HEK293T (cell line): ENCODE data around the gene DSG4.

Source experiments
- CTCF ChIA-PET: fragments of 350-600 bp; formaldehyde crosslinking; extraction: SDS; loops from one replicate; lab custom pipeline; 2021; ENCODE audit warnings: antibody characterized with exemption, inconsistent platforms; lab: Yijun Ruan, JAX
- POLR2A ChIA-PET: fragments of 350-600 bp; formaldehyde crosslinking; extraction: SDS; loops from one replicate; lab custom pipeline; 2020; ENCODE audit warnings: antibody characterized with exemption, inconsistent platforms; lab: Yijun Ruan, JAX
- DNase-seq: peaks from one replicate; pipeline ENCODE4 v3.0.0; 2012; ENCODE audit warnings: mixed read lengths; ENCODE audit errors: extremely low spot score
- ARNT ChIP-seq: fragments of 450-650 bp; IDR thresholded peaks from 2 replicates; pipeline ENCODE4 v1.6.1; 2017; ENCODE audit warnings: mild to moderate bottlenecking
- BHLHE40 ChIP-seq: fragments of 450-650 bp; IDR thresholded peaks from 2 replicates; pipeline ENCODE4 v1.6.1; 2016; ENCODE audit warnings: mild to moderate bottlenecking, moderate library complexity, borderline replicate concordance
- CTBP1 ChIP-seq: fragments of 450-650 bp; IDR thresholded peaks from 2 replicates; pipeline ENCODE4 v1.6.1; 2016; ENCODE audit warnings: borderline replicate concordance
- ELF4 ChIP-seq: fragments of 450-650 bp; IDR thresholded peaks from 2 replicates; pipeline ENCODE4 v1.6.1; 2017; ENCODE audit warnings: antibody characterized with exemption
- FOXA1 ChIP-seq: fragments of 450-650 bp; IDR thresholded peaks from 2 replicates; pipeline ENCODE4 v1.6.1; 2016; ENCODE audit warnings: mild to moderate bottlenecking
- FOXK2 ChIP-seq: fragments of 450-650 bp; IDR thresholded peaks from 2 replicates; pipeline ENCODE4 v1.6.1; 2016; ENCODE audit warnings: mild to moderate bottlenecking
- FOXM1 ChIP-seq: fragments of 450-650 bp; IDR thresholded peaks from 2 replicates; pipeline ENCODE4 v1.6.1; 2017; ENCODE audit warnings: mild to moderate bottlenecking, borderline replicate concordance
- HDGF ChIP-seq: fragments of 450-650 bp; IDR thresholded peaks from 2 replicates; pipeline ENCODE4 v1.6.1; 2017; ENCODE audit warnings: antibody characterized with exemption, borderline replicate concordance
- L3MBTL2 ChIP-seq: fragments of 450-650 bp; conservative IDR thresholded peaks from 2 replicates; pipeline ENCODE4 v1.6.1; 2016; ENCODE audit warnings: mild to moderate bottlenecking
- LEF1 ChIP-seq: fragments of 450-650 bp; IDR thresholded peaks from 2 replicates; pipeline ENCODE4 v1.6.1; 2017; ENCODE audit warnings: mild to moderate bottlenecking, borderline replicate concordance
- NFRKB ChIP-seq: fragments of 450-650 bp; IDR thresholded peaks from 2 replicates; pipeline ENCODE4 v1.6.1; 2016; ENCODE audit warnings: mild to moderate bottlenecking, moderate library complexity
- PKNOX1 ChIP-seq: fragments of 450-650 bp; IDR thresholded peaks from 2 replicates; pipeline ENCODE4 v1.6.1; 2016
- SP1 ChIP-seq: fragments of 450-650 bp; IDR thresholded peaks from 2 replicates; pipeline ENCODE4 v1.6.1; 2017
- SUZ12 ChIP-seq: fragments of 450-650 bp; IDR thresholded peaks from 2 replicates; pipeline ENCODE4 v1.6.1; 2016; ENCODE audit warnings: mild to moderate bottlenecking
- TARDBP ChIP-seq: fragments of 450-650 bp; IDR thresholded peaks from 2 replicates; pipeline ENCODE4 v1.6.1; 2016
- ZNF384 ChIP-seq: fragments of 450-650 bp; IDR thresholded peaks from 2 replicates; pipeline ENCODE4 v1.6.1; 2016

DSG4 gene

GRCh38 chr18:31439807-31440325 is 63.3 kb downstream of the DSG4 start:
- POLR2A ChIA-PET, result no interaction called here
- CTCF ChIA-PET, result interaction anchor here (1.0 to 1.9 kb wide), 2 partner anchors 14 to 15 kb away, joined by 3 to 6 read pairs; no protein-coding TSS in a partner anchor
- DNase-seq, result no peak
- TF ChIP-seq FOXM1 (no peak), SUZ12 (no peak), ZNF384 (no peak)

- TF ChIP-seq HDGF (no peak), SUZ12 (no peak), FOXM1 (no peak), TARDBP (no peak), SP1 (no peak), ARNT (no peak), CTBP1 (no peak), LEF1 (no peak), BHLHE40 (no peak), NFRKB (no peak), FOXK2 (no peak), L3MBTL2 (no peak), PKNOX1 (no peak), ELF4 (no peak)
- POLR2A ChIA-PET, result no interaction called here
- CTCF ChIA-PET, result interaction anchor here (1.0 to 1.9 kb wide), 2 partner anchors 15 to 16 kb away, joined by 3 to 6 read pairs; no protein-coding TSS in a partner anchor
- DNase-seq, result no peak
Measured at GRCh38 chr18:31440787-31441186, 64.2 kb downstream of the DSG4 start.

GRCh38 chr18:31441493-31441892 is 64.9 kb downstream of the DSG4 start:
- TF ChIP-seq PKNOX1 (no peak), CTBP1 (no peak), FOXK2 (no peak), ZNF384 (no peak), BHLHE40 (no peak), ELF4 (no peak)
- CTCF ChIA-PET, result no interaction called here
- POLR2A ChIA-PET, result no interaction called here
- DNase-seq, result no peak

- ChIA-PET CTCF (no interaction called here), POLR2A (no interaction called here)
- no peak for TF ChIP-seq LEF1
- TF ChIP-seq SP1, result no peak
- no peak for TF ChIP-seq HDGF
- no peak for TF ChIP-seq BHLHE40
- TF ChIP-seq ARNT, result no peak
- TF ChIP-seq FOXK2, result no peak
- TF ChIP-seq L3MBTL2, result no peak
- TF ChIP-seq FOXM1, result no peak
- TF ChIP-seq SUZ12, result no peak
- no peak for TF ChIP-seq NFRKB
- no peak for TF ChIP-seq PKNOX1
- no peak for TF ChIP-seq ELF4
- no peak for TF ChIP-seq TARDBP
- TF ChIP-seq FOXA1, result no peak
- TF ChIP-seq ZNF384, result no peak
- TF ChIP-seq CTBP1, result no peak
- no peak for DNase-seq
Measured at GRCh38 chr18:31444142-31444541, 67.6 kb downstream of the DSG4 start.

GRCh38 chr18:31445908-31446307 is 69.3 kb downstream of the DSG4 start:
- TF ChIP-seq LEF1 (no peak), SUZ12 (no peak), ZNF384 (no peak), CTBP1 (no peak), SP1 (no peak), FOXM1 (no peak), TARDBP (no peak), FOXK2 (no peak), PKNOX1 (no peak), ELF4 (no peak)
- CTCF ChIA-PET, result no interaction called here
- POLR2A ChIA-PET, result no interaction called here

GRCh38 chr18:31446854-31447253 is 70.3 kb downstream of the DSG4 start:
- CTCF ChIA-PET, result no interaction called here
- TF ChIP-seq ZNF384, result no peak
- TF ChIP-seq CTBP1, result no peak
- no peak for TF ChIP-seq HDGF
- no peak for TF ChIP-seq LEF1
- TF ChIP-seq NFRKB, result no peak
- TF ChIP-seq ARNT, result no peak
- no peak for TF ChIP-seq TARDBP
- no peak for TF ChIP-seq FOXK2
- no peak for TF ChIP-seq ELF4
- no peak for TF ChIP-seq SUZ12
- no peak for TF ChIP-seq SP1
- no peak for TF ChIP-seq FOXA1
- TF ChIP-seq FOXM1, result no peak
- TF ChIP-seq BHLHE40, result no peak
- DNase-seq, result no peak
- POLR2A ChIA-PET, result no interaction called here

More at GRCh38 chr18:31445908-31446307, 69.3 kb downstream of the DSG4 start:
- DNase-seq, result no peak
